ENCODE measurements around the gene MMD2. TPM values are rescaled to one million over a fixed set of nuclear protein-coding genes. Genes with fewer than 3 reads are reported as not detected.

The MMD2 gene
- total and polyA plus RNA-seq, 2 experiments from 2014 or later: 0.11 to 0.38 TPM

DNA sequence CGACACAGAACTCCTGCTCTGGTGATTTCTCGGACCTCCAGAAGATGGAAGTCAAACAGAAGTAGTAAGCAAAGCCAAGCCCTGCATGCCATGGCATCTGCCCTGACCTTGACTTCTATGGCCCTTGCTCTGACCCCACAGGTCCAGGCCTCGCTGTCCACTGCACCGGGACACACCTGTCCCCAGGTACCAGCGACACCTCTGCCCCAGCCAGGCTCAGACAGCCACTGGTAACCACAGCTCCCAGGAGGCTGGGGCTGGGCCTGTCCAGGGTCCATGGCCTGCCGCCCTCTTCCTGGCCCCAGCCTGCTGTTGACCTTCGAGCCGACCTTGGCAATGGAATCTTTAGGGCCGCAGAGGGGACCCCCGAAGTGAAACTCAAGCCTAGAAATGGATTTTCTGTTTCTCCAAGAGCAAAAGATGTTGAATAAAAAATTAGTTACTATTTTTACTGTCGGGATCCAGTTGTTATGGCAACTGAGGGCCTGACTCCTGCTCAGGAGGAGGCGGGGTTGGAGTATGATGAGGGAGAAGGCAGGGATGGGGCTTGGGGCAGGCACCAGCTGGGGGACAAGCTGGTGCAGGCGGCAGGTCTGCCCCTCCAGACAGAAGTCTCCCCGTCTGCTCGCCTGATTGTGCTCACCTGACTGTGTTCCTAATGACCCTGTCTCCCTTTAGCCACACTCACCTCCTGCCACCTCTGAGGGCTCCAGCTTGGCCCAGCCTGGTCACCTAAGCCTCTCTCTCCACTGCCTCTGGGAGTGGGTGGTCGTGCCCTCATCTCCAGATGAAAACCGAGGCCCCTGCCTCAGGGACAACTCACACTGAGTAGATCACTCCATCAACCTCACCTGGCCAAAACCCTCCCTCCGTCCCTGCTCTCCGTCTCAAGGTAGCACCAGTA, 4.1 kb upstream of the MMD2 start:
- Mint-ChIP-seq H3K4me1 (peaks cover 4% of the 10 kb centered on the region), H3K9me3 (peaks cover 2% of the 10 kb centered on the region; the same call in 1 of the 3 replicates), H3K36me3 (ENCODE audit: low read depth) (no peaks in the 10 kb centered on the region; the same call in 2 of the 3 replicates), H3K27me3 (ENCODE audit: insufficient read depth, low read depth, poor library complexity) (peaks cover 13% of the 10 kb centered on the region), H3K4me3 (no peak overlapping the region), H3K27ac (no peak overlapping the region)
- Histone ChIP-seq H3K4me2 (no peak overlapping the region), H3F3A (replicated peaks; ENCODE audit: low read depth) (no peaks in the 10 kb centered on the region), H3K4me1 (ENCODE audit: insufficient read depth) (no peaks in the 10 kb centered on the region; the same call in 1 of the 2 replicates), H3K36me3 (ENCODE audit: insufficient read depth) (no peaks in the 10 kb centered on the region), H3K4me3 (no peak overlapping the region), H4K20me1 (replicated peaks; ENCODE audit: insufficient read depth) (no peaks in the 10 kb centered on the region), H3K27me3 (ENCODE audit: insufficient read depth) (peaks cover 8% of the 10 kb centered on the region), H3K27ac (ENCODE audit: low read depth) (no peak overlapping the region), H2AFZ (no peak overlapping the region), H3K79me2 (replicated peaks; ENCODE audit: insufficient read depth) (no peaks in the 10 kb centered on the region), H3K9me2 (ENCODE audit: insufficient read depth) (no peaks in the 10 kb centered on the region)
- TF ChIP-seq, protein P1, sequence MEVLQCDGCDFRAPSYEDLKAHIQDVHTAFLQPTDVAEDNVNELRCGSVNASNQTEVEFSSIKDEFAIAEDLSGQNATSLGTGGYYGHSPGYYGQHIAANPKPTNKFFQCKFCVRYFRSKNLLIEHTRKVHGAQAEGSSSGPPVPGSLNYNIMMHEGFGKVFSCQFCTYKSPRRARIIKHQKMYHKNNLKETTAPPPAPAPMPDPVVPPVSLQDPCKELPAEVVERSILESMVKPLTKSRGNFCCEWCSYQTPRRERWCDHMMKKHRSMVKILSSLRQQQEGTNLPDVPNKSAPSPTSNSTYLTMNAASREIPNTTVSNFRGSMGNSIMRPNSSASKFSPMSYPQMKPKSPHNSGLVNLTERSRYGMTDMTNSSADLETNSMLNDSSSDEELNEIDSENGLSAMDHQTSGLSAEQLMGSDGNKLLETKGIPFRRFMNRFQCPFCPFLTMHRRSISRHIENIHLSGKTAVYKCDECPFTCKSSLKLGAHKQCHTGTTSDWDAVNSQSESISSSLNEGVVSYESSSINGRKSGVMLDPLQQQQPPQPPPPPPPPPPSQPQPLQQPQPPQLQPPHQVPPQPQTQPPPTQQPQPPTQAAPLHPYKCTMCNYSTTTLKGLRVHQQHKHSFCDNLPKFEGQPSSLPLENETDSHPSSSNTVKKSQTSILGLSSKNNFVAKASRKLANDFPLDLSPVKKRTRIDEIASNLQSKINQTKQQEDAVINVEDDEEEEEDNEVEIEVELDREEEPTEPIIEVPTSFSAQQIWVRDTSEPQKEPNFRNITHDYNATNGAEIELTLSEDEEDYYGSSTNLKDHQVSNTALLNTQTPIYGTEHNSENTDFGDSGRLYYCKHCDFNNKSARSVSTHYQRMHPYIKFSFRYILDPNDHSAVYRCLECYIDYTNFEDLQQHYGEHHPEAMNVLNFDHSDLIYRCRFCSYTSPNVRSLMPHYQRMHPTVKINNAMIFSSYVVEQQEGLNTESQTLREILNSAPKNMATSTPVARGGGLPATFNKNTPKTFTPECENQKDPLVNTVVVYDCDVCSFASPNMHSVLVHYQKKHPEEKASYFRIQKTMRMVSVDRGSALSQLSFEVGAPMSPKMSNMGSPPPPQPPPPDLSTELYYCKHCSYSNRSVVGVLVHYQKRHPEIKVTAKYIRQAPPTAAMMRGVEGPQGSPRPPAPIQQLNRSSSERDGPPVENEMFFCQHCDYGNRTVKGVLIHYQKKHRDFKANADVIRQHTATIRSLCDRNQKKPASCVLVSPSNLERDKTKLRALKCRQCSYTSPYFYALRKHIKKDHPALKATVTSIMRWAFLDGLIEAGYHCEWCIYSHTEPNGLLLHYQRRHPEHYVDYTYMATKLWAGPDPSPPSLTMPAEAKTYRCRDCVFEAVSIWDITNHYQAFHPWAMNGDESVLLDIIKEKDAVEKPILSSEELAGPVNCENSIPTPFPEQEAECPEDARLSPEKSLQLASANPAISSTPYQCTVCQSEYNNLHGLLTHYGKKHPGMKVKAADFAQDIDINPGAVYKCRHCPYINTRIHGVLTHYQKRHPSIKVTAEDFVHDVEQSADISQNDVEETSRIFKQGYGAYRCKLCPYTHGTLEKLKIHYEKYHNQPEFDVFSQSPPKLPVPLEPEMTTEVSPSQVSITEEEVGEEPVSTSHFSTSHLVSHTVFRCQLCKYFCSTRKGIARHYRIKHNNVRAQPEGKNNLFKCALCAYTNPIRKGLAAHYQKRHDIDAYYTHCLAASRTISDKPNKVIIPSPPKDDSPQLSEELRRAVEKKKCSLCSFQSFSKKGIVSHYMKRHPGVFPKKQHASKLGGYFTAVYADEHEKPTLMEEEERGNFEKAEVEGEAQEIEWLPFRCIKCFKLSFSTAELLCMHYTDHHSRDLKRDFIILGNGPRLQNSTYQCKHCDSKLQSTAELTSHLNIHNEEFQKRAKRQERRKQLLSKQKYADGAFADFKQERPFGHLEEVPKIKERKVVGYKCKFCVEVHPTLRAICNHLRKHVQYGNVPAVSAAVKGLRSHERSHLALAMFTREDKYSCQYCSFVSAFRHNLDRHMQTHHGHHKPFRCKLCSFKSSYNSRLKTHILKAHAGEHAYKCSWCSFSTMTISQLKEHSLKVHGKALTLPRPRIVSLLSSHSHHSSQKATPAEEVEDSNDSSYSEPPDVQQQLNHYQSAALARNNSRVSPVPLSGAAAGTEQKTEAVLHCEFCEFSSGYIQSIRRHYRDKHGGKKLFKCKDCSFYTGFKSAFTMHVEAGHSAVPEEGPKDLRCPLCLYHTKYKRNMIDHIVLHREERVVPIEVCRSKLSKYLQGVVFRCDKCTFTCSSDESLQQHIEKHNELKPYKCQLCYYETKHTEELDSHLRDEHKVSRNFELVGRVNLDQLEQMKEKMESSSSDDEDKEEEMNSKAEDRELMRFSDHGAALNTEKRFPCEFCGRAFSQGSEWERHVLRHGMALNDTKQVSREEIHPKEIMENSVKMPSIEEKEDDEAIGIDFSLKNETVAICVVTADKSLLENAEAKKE (CRISPR knock-in tag; IDR thresholded peaks at IDR 0.05): no peak
- TF ChIP-seq POLR2AphosphoS5 (IDR thresholded peaks at IDR 0.05; ENCODE audit: low read depth): no peak
- TF ChIP-seq, protein P2, sequence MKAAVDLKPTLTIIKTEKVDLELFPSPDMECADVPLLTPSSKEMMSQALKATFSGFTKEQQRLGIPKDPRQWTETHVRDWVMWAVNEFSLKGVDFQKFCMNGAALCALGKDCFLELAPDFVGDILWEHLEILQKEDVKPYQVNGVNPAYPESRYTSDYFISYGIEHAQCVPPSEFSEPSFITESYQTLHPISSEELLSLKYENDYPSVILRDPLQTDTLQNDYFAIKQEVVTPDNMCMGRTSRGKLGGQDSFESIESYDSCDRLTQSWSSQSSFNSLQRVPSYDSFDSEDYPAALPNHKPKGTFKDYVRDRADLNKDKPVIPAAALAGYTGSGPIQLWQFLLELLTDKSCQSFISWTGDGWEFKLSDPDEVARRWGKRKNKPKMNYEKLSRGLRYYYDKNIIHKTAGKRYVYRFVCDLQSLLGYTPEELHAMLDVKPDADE (IDR thresholded peaks at IDR 0.05): no peak
- no peak for TF ChIP-seq CREB1 (CRISPR knock-in tag; IDR thresholded peaks at IDR 0.05; ENCODE audit: low read depth)
- TF ChIP-seq STAT1 (IDR thresholded peaks at IDR 0.05; ENCODE audit: unreplicated experiment): no peak
- TF ChIP-seq, protein P3, sequence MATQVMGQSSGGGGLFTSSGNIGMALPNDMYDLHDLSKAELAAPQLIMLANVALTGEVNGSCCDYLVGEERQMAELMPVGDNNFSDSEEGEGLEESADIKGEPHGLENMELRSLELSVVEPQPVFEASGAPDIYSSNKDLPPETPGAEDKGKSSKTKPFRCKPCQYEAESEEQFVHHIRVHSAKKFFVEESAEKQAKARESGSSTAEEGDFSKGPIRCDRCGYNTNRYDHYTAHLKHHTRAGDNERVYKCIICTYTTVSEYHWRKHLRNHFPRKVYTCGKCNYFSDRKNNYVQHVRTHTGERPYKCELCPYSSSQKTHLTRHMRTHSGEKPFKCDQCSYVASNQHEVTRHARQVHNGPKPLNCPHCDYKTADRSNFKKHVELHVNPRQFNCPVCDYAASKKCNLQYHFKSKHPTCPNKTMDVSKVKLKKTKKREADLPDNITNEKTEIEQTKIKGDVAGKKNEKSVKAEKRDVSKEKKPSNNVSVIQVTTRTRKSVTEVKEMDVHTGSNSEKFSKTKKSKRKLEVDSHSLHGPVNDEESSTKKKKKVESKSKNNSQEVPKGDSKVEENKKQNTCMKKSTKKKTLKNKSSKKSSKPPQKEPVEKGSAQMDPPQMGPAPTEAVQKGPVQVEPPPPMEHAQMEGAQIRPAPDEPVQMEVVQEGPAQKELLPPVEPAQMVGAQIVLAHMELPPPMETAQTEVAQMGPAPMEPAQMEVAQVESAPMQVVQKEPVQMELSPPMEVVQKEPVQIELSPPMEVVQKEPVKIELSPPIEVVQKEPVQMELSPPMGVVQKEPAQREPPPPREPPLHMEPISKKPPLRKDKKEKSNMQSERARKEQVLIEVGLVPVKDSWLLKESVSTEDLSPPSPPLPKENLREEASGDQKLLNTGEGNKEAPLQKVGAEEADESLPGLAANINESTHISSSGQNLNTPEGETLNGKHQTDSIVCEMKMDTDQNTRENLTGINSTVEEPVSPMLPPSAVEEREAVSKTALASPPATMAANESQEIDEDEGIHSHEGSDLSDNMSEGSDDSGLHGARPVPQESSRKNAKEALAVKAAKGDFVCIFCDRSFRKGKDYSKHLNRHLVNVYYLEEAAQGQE (IDR thresholded peaks at IDR 0.05; ENCODE audit: unreplicated experiment): no peak
- no peak for TF ChIP-seq ZNF114 (CRISPR knock-in tag; IDR thresholded peaks at IDR 0.05)
- no peak for TF ChIP-seq JUNB (IDR thresholded peaks at IDR 0.05; ENCODE audit: unreplicated experiment)
- TF ChIP-seq, protein P4, sequence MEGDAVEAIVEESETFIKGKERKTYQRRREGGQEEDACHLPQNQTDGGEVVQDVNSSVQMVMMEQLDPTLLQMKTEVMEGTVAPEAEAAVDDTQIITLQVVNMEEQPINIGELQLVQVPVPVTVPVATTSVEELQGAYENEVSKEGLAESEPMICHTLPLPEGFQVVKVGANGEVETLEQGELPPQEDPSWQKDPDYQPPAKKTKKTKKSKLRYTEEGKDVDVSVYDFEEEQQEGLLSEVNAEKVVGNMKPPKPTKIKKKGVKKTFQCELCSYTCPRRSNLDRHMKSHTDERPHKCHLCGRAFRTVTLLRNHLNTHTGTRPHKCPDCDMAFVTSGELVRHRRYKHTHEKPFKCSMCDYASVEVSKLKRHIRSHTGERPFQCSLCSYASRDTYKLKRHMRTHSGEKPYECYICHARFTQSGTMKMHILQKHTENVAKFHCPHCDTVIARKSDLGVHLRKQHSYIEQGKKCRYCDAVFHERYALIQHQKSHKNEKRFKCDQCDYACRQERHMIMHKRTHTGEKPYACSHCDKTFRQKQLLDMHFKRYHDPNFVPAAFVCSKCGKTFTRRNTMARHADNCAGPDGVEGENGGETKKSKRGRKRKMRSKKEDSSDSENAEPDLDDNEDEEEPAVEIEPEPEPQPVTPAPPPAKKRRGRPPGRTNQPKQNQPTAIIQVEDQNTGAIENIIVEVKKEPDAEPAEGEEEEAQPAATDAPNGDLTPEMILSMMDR (conservative IDR thresholded peaks at IDR 0.05; ENCODE audit: low read depth in 2 of 2): no peak
- TF ChIP-seq EZH2phosphoT487 (IDR thresholded peaks at IDR 0.05; ENCODE audit: unreplicated experiment): no peak
- DNase-seq (ENCODE audit: low spot score) (no peak), ATAC-seq (no peak)

All from GM23338 (cell line).